HEK293 (cell line): ENCODE results near the gene SLC7A4.

Experiments
- CTCF ChIP-seq: fragments of 450-650 bp; formaldehyde crosslinking; IDR thresholded peaks from 2 replicates; pipeline ENCODE4 v1.5.1; 2016; ENCODE audit warnings: missing biosample characterization, missing genetic modification characterization
- ZNF324 ChIP-seq: fragments of 450-650 bp; formaldehyde crosslinking; IDR thresholded peaks from 2 replicates; pipeline ENCODE4 v1.5.1; 2016; ENCODE audit warnings: missing biosample characterization, missing genetic modification characterization
- ZNF701 ChIP-seq: fragments of 450-650 bp; formaldehyde crosslinking; IDR thresholded peaks from 2 replicates; pipeline ENCODE4 v1.5.1; 2016; ENCODE audit warnings: missing biosample characterization, missing genetic modification characterization

GRCh38 chr22:21076912-21077625 is 44.7 kb upstream of the SLC7A4 start:
- no peak for TF ChIP-seq ZNF701 (tag by site-specific recombination)
- TF ChIP-seq CTCF (tag by site-specific recombination) = no peak
- no peak for TF ChIP-seq ZNF324
